Measurements from ENCODE around the gene IFFO2. TPM values are rescaled to one million over a fixed set of nuclear protein-coding genes. Genes with fewer than 3 reads are reported as not detected.

The IFFO2 gene
- total RNA-seq, 2 donors from 2014 or later = 69.2 to 79.1 TPM

DNA sequence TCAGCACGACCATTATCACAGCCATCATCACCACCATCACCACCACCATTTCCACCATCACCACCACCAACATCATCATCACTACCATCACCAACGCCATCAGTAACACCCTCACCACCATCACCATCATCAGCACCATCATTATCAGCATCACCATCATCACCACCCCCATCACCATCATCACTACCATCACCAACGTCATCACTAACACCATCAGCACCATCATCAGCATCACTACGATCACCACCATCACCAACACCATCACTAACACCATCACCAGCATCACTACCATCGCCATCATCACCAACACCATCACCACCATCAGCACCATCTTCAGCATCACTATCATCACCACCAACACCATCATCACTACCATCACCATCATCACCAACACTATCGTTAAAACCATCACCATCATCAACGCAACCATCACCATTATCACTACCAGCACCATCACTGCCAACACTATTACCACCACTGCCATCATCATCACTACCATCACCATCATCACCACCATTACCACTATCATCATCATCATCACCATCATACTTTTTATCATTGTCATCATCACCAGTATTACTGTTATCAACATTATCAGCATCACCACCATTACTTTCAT, 98.3 kb downstream of the IFFO2 start:
- H3K27me3 Mint-ChIP-seq (ENCODE audit: low read depth) = peaks cover 10% of the 10 kb centered on the region
- no peaks in the 10 kb centered on the region for H3K4me1 Mint-ChIP-seq (ENCODE audit: low read depth)
- DNase-seq (no peak), ATAC-seq (replicated peaks in 1 of 2) (no peak)
- H3K36me3 Mint-ChIP-seq (ENCODE audit: insufficient read depth in 2 of 2) = no peaks in the 10 kb centered on the region
- no peak overlapping the region for H3K27ac Mint-ChIP-seq
- no peaks in the 10 kb centered on the region for H3K9me3 Mint-ChIP-seq
- H3K4me3 Mint-ChIP-seq = no peak overlapping the region

DNA sequence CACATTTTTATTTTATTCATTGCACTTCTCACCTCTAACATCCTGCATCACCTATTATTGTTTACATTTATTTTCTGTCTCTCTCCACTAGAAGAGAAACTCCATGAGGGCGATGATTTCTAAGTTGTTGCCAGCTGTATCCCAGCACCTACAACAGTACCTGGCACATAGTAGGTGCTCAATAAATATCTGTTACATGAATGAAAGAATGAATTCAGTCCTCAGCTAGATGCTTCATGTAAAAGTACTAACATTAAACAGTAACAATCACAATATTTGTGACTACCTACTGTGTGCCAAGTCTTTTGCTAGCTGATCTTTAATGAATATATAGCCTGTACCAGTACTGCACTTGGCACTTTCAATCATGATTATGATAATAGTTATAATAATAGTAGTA, 100.0 kb downstream of the IFFO2 start:
- H3K27me3 Mint-ChIP-seq (ENCODE audit: low read depth) = peaks cover 10% of the 10 kb centered on the region
- no peaks in the 10 kb centered on the region for H3K9me3 Mint-ChIP-seq
- H3K27ac Mint-ChIP-seq = no peak overlapping the region
- no peaks in the 10 kb centered on the region for H3K4me1 Mint-ChIP-seq (ENCODE audit: low read depth)
- ATAC-seq (replicated peaks in 1 of 2) = no peak
- H3K4me3 Mint-ChIP-seq = no peak overlapping the region
- H3K36me3 Mint-ChIP-seq (ENCODE audit: insufficient read depth in 2 of 2) = no peaks in the 10 kb centered on the region
- no peak for DNase-seq

DNA sequence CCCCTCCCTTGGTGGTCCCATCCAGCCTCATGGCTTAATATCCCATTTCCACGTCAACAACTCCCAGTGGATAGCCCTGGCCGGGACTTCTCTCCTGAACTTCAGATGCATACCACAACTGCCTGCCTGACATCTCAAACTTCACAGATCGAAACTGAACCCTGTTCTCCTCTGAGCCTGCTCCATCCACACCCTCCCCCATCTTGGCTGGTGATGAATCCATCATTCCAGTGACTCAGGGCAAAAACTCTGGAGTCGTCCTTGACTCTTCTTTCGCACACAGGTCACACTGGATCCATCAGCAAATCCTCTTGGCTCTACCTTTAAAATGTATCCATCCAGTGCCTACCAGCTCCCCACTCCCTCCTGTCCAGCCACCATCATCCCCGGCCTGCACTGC, 100.9 kb downstream of the IFFO2 start:
- H3K4me1 Mint-ChIP-seq (ENCODE audit: low read depth) = no peaks in the 10 kb centered on the region
- no peak for DNase-seq
- peaks cover 10% of the 10 kb centered on the region for H3K27me3 Mint-ChIP-seq (ENCODE audit: low read depth)
- H3K36me3 Mint-ChIP-seq (ENCODE audit: insufficient read depth in 2 of 2) = no peaks in the 10 kb centered on the region
- no peak overlapping the region for H3K27ac Mint-ChIP-seq
- ATAC-seq (replicated peaks in 1 of 2) = no peak
- no peaks in the 10 kb centered on the region for H3K9me3 Mint-ChIP-seq
- no peak overlapping the region for H3K4me3 Mint-ChIP-seq

DNA sequence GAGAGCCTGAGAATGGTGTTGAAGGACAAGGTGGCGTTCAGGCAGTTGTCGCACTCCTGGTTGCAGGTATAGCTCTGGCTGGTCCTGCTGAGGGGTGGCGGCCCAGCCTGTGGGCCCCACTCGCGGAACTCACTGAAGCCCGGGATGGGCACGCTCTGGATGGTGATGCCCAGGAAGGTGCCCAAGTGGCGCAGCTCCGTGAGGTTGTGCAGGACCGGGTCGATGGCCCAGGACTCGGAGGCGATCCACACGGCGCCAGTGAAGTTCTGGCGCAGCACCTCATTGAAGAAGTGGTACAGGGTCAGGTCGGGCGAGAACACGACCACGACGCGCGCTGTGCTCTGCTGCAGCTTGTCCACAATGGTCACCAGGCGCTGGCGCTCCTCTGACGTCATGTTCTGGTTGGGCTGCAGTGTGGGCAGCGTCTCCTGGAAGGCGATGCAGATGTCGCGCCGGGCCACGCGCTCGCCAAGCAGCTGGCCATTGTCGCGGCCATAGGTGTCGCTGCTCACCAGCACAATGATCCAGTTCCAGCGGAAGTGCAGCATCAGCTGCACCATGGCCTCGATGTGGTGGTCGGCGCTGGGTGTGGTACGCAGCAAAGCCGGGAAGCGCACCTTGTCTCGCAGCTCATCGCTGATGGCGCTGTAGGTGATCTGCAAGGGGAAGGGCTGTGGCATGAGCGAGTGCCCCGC, 102.0 kb downstream of the IFFO2 start:
- Mint-ChIP-seq H3K9me3 (no peaks in the 10 kb centered on the region), H3K4me1 (ENCODE audit: low read depth) (no peaks in the 10 kb centered on the region), H3K27me3 (ENCODE audit: low read depth) (peaks cover 10% of the 10 kb centered on the region), H3K27ac (no peak overlapping the region), H3K36me3 (ENCODE audit: insufficient read depth in 2 of 2) (no peaks in the 10 kb centered on the region), H3K4me3 (no peak overlapping the region)
- DNase-seq = no peak
- ATAC-seq (replicated peaks in 1 of 2) = no peak

Other genes with a start within 250 kb of the IFFO2 start
- gene TAS1R2, start 97.0 kb downstream of the IFFO2 start, total RNA-seq = not detected
- gene ALDH4A1, start 54.1 kb downstream of the IFFO2 start, total RNA-seq = 10 to 100 TPM in 1 of 2 donors, 1 to 10 TPM in 1; 8.1 to 13.1 TPM